Renal pelvis (tissue), 4 donors: ENCODE measurements around the gene C11orf71. TPM values are rescaled to one million over a fixed set of nuclear protein-coding genes. Genes with fewer than 3 reads are reported as not detected.

Experiments
- DNase-seq: peaks from one replicate; pipeline ENCODE4 v3.0.0-alpha.2; 2013
- polyA plus RNA-seq, 3 donors: library from polyadenylated mRNA; unstranded; fragments of 120-200 nt; gene quantifications; one replicate each; pipeline ENCODE4 v1.2.1, GENCODE V29; 2013; ENCODE audit not compliant: insufficient read length in 3 of 3

Gene C11orf71
- polyA plus RNA-seq, 3 donors: 15.8 to 18.3 (median 18.0) TPM

- DNase-seq: no peak
These were observed 33.7 kb downstream of the C11orf71 start for GRCh38 chr11:114366331-114367243.

DNA sequence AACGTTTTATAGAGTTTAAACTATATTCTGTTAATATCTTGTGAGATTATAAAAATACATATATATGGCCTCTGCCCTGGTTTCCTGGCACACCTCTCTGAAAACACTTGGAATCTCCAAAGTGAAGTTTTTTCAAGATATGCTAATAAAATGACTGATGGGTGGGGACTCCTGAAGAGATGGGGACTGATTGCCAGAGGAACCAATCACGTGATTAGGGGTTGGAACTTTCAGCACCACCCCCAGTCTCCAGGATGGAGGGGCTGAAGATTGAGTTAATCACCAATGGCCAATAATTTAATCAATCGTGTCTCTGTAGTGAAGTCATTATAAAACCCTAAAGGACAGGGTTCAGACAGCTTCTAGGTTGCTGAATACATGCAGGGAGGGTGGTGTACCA is 37.4 kb downstream of the C11orf71 start:
- DNase-seq: no peak

DNA sequence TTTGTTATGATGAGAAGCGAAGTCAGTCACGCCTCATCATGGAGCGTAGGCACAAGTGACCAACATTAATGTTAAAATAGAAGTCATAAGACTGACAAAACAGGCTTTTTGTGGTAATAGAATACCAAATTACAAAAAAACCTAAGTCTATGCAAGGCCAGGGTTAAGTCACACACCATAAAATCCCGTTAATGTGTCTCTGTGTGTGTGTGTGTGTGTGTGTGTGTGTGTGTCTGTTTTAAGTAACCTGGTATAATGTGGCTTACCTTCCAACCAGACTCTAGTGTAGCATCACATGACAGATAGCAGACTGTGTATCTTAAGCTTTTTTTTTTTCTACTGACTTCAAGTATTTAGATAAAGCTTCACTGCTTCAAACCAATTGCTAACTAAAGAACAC is 38.0 kb downstream of the C11orf71 start:
- peak; percentile 16 for DNase-seq

DNA sequence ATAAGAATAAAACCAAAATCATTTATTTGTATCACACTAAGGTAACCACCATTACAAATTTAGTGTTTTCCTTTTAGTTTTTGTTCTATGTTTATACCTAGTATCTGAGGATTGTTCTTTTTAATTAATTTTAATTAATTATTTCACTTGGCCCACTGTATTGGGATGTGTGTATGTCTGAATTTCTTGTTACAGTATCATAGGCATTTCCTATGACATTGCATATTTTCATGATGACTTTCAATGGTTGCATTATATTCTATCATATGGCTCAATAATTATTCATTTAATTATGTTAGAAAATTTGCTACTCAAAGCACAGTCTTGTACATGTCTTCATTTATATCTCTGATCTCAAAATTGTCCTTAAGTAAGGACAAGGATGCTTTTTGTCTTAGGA is 41.0 kb downstream of the C11orf71 start:
- no peak for DNase-seq

DNA sequence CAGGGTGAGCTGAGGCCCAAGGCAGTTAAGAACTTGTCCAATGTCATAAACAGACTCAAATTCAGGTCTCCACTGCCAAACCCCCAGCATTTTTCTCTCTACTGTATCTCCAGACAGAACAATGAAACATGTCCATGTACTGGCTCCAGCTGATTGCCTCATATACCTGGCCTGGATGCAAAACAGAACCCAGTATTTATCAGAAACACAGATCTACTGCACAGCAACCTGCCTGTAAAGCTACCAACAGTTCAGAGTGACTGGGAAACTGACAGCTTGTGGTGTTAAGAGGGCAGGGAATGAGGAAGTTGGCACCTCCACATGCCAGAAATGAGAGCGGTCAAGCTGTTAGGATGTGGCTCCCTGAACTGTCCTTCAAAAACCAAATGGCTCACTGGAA is 41.6 kb downstream of the C11orf71 start:
- DNase-seq: no peak

GRCh38 chr11:114354076-114354475 is 46.2 kb downstream of the C11orf71 start:
- DNase-seq: no peak

- DNase-seq: no peak
These were observed 46.9 kb downstream of the C11orf71 start for GRCh38 chr11:114353443-114353842.

DNA sequence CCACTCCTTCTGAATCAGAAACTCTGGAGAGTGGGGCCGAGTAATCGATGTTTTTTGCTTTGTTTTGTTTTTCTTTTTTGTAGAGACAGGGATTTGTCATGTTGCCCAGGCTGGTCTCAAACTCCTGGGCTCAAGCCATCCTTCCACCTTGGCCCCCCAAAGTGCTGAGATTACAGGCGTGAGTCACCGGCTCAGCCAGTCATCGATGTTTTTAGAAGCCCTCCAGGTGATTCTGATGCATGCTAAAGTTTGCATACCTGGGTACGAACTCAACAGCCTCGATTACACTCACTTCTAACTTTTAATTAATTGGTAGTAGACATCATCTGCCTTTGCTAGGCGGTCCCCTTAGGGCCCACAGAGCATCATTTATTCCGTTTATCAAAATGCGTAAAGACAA is 50.3 kb downstream of the C11orf71 start:
- no peak for DNase-seq

Other genes starting within 250 kb of the C11orf71 start
- under 1 TPM; 0.39 to 0.77 (median 0.53) TPM for gene NNMT, start 104.1 kb downstream of the C11orf71 start, polyA plus RNA-seq
- gene RBM7, start 155 bp upstream of the C11orf71 start, polyA plus RNA-seq: 10 to 100 TPM; 46.9 to 55.1 (median 48.2) TPM
- gene REXO2, start 39.0 kb upstream of the C11orf71 start, polyA plus RNA-seq: 100 to 1,000 TPM in 2 of 3 donors, 10 to 100 TPM in 1; 99.0 to 129 (median 117) TPM
- under 1 TPM in 2 of 3 donors, not detected in 1; 0.04 to 0.16 TPM for gene NXPE1, start 159.4 kb upstream of the C11orf71 start, polyA plus RNA-seq
- under 1 TPM in 1 of 3 donors, not detected in 2; 0.21 TPM for gene NXPE4, start 195.3 kb upstream of the C11orf71 start, polyA plus RNA-seq